Cardiac fibroblast (primary cell): ENCODE data around the gene SH3GLB2.
A peak's percentile ranks its signal among the peaks of the same experiment; 100 is the strongest.

Experiments used
- DNase-seq, 2 donors: peaks; one replicate each; pipeline versions ENCODE4 v3.0.0 to v3.0.0-alpha.2; 2010; ENCODE audit warnings: low read depth in 2 of 2
- H3K4me3 ChIP-seq, 2 donors: replicated peaks in 1 of 2; 1 replicate in 1 of 2; 2 replicates in 1 of 2; pipeline ENCODE4 v1.5.1; 2011; ENCODE audit warnings: low read depth in 2 of 2, low read length in 2 of 2, mild to moderate bottlenecking in 2 of 2, moderate library complexity in 1 of 2
- TF ChIP-seq, protein P1 (sequence below): IDR thresholded peaks from one replicate; pipeline ENCODE4 v1.5.1; 2011; ENCODE audit warnings: low read depth, mild to moderate bottlenecking, low read length, inconsistent platforms

The SH3GLB2 gene

DNA sequence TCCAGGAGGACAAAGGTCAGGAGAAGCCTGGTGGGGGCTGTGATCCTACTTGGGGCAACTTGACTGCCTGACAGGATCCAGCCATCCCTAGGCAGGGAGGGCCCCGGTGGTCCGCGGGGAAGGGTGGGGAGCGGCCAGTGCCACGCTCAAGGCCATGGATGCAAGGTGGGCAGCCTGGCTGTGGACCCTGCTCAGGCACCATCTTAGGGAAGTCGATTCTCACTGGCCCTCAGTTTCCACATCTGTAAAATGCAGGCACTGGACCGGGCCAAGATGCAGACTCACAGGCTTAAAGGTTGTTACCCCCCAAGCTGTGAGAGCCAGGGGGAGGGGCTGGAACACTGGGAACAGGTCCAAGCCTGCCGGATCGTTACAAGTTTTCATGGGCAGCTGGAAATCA lies 44.0 kb upstream of the SH3GLB2 start:
- no peak for DNase-seq
- H3K4me3 ChIP-seq, result no peak overlapping the region
- TF ChIP-seq, protein P1, sequence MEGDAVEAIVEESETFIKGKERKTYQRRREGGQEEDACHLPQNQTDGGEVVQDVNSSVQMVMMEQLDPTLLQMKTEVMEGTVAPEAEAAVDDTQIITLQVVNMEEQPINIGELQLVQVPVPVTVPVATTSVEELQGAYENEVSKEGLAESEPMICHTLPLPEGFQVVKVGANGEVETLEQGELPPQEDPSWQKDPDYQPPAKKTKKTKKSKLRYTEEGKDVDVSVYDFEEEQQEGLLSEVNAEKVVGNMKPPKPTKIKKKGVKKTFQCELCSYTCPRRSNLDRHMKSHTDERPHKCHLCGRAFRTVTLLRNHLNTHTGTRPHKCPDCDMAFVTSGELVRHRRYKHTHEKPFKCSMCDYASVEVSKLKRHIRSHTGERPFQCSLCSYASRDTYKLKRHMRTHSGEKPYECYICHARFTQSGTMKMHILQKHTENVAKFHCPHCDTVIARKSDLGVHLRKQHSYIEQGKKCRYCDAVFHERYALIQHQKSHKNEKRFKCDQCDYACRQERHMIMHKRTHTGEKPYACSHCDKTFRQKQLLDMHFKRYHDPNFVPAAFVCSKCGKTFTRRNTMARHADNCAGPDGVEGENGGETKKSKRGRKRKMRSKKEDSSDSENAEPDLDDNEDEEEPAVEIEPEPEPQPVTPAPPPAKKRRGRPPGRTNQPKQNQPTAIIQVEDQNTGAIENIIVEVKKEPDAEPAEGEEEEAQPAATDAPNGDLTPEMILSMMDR, result no peak

DNA sequence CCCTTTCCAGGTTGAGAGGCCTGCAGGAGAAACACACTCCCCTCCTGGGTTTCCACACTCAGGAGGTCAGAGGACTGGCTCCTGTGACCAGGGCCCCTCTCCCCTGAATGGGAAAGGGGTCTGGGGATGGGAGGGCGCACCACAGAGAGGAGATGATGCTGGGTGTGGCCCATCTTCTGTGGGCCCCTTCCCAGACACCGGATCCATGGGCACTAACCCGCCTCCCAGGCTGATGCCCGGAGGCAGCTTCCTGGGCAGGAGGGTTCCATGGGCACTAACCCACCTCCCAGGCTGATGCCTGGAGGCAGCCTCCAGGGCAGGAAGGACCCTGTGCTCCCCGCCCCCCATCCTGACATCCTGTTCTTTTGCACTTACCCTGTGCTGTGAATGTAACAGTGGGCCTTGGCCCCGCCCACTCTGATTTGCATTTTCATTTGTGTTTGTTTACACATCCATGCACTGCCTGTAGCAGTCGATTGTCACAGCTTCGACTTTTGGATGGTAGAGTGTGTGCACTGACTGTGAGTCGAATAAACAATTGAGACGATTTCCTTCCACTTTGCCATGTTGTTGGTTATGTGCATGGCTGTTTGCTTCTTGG lies 43.5 kb upstream of the SH3GLB2 start:
- H3K4me3 ChIP-seq, result no peak overlapping the region
- DNase-seq, result no peak
- TF ChIP-seq, protein P1, result no peak

DNA sequence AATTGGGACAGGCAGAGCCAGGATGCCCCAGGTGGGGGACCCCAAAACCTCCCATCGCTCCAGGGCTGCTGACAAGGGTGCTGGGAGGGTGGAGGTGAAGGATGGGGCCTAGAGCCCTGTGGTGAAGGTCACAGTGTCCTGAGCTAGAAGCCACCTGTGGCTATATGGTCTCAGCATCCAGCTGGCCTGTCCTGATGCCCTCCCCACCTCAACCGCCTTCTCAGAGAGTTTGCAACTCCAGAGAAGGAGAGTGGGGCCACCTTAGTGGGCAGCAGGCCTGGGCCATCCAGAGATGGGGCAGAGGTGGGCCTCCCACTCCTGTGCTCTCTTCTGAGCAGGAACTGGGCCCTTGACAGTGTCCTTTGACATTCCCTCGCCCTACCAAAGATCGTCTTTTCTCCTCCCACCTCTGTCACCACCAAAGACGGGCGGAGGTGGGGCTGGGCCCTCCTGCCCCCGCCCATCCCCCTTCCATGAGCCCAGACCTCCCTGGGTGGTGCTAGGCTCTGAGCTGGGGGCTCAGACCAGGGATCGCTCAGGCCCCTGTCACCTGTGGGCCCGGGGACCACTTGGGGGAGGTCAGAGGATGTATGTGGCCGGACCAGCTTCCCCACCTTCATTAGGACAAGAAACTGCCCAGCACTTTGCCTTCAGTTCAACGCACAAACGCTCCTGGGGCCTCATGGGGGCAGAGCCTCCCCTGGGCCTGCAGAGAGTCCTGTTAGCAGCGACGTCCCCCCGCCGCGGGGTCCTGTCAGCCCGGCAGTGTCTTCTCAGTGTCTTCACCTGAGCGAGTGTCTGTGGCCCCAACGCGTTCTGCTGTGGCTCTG lies 42.8 kb upstream of the SH3GLB2 start:
- H3K4me3 ChIP-seq, result no peak overlapping the region
- TF ChIP-seq, protein P1, result no peak
- DNase-seq, result no peak

DNA sequence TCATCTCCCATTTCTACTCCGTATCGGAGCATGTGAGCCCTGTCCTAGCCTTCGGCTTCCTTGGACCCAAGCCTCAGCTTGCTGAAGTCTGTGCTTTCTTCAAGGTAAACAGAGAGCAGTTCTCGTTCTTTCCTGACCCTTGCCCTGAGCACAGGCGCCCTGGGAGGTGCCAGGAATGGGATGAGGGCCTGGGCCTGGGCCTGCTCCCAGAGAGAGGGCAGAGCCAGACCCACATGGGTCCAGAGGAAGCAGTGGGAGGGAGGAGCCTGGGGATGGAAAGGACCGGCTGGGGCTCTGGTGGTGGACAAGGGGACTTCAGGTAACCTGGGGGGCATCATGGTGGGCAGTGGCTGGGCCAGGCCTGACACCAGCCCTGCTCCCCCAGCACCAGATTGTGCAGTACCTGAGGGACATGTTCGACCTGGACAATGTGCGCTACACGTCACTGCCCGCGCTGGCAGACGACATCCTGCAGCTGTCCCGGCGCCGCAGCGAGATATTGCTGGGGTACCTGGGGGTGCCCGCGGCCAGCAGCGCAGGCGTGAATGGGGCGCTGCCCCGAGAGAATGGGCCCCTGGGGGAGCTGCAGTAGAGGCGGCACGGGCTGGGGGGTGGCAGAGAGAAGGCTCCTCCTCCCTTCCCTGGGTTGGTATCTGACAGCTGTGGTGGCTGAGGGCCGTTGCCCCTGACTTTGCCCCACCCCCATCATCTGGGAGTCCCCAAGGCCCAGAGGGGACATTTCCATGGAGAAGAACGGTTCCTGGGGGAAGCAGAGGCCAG lies 41.9 kb upstream of the SH3GLB2 start:
- H3K4me3 ChIP-seq, result no peak overlapping the region
- no peak for DNase-seq
- TF ChIP-seq, protein P1, result no peak

DNA sequence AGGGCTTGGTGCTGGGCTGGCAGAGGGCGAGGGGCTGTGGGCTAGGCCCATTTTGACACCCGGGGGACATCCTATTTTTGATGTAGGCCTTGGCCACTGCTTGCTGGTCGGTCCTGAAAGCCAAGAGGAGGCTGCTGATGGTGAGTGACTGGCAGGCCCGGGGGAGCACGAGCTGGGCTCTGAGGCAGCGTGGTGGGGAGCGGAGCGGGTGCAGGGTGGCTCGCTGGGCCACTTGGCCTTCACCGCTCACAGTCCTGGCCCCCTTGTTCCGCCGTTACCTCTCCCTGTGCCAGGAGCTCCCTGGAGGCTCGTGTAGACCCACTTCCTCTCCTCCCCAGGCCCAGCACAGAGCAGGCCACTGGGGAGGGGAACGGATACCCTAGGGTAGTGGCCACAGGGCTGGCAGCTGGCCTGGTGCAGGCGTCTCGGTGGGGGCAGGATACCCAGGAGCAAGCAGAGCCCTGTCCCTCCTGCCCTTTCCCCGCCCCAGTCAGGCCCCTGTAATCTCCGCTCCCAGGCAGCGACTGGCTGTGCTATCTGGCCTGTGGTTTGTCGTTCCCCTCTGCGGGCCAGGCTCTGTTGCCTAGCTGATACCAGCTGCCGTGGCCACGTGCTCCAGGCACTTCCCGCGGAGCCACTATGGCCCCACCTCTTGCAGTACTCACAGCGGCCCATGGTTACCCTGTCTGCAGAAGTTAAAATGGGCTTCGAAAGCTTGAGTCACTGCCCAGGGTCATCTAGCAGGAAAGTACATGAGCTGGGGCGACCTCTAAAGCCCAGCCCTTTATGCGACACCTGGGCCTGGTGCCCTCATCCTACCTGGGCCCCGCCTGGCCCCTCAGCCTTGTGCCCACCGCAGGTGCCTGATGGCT lies 41.1 kb upstream of the SH3GLB2 start:
- TF ChIP-seq, protein P1, result no peak
- H3K4me3 ChIP-seq, result no peak overlapping the region
- DNase-seq, result peak in 1 of 2 donors; percentile 69

DNA sequence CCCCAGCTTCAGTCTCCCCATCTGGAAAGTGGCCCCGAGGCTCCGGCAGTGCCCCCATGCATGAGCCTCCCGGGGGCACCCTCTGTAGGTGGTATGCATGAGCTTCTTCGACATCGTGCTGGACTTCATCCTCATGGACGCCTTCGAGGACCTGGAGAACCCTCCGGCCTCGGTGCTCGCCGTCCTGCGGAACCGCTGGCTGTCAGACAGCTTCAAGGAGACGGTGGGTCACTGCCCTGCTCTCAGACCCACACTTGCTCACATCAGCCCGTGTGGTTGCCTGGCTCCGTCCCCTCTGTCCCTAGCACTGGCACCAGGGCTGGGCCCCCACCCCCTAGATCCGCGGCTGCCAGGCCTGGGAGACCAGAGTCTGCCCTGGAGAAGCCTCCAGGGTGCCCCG lies 40.0 kb upstream of the SH3GLB2 start:
- DNase-seq, result no peak
- H3K4me3 ChIP-seq, result no peak overlapping the region
- TF ChIP-seq, protein P1, result no peak
